IMR-90 (cell line): ENCODE measurements around the gene BAD. TPM values are rescaled to one million over a fixed set of nuclear protein-coding genes. Genes with fewer than 3 reads are reported as not detected.

Experiments used
- ATAC-seq: fragments of 200-7000 bp; cut with Tn5 transposase; 2 replicates; pipeline ENCODE4 v1.9.1; 2020; ENCODE audit warnings: low read depth, mild to moderate bottlenecking, moderate library complexity
- BruUV-seq: library from RNA; stranded (reverse); fragments of 400-500 nt; replicated peaks from 2 replicates; lab custom pipeline; 2021; lab: Mats Ljungman, UMichigan
- CTCF ChIA-PET: fragments of 300-600 bp; formaldehyde crosslinking; extraction: SDS; loops from one replicate; lab custom pipeline; 2021; ENCODE audit warnings: antibody characterized with exemption; lab: Yijun Ruan, JAX
- POLR2A ChIA-PET: fragments of 300-600 bp; sonication (Branson Sonifier 250); formaldehyde crosslinking; loops from one replicate; lab custom pipeline; 2022; ENCODE audit warnings: antibody characterized with exemption; ENCODE audit not compliant: unreplicated experiment; lab: Charles Lee
- DNase-seq: peaks from one replicate; pipeline ENCODE4 v3.0.0; 2013
- H2AFZ ChIP-seq: replicated peaks from 2 replicates; pipeline ENCODE3; 2013; ENCODE audit warnings: low read length, mild to moderate bottlenecking; ENCODE audit not compliant: poor library complexity
- H2AK5ac ChIP-seq: 2 replicates; pipeline ENCODE4 v1.6.1; 2013; ENCODE audit warnings: low read depth, low read length, inconsistent platforms
- H2AK9ac ChIP-seq: replicated peaks from 2 replicates; pipeline ENCODE3; 2013; ENCODE audit warnings: mild to moderate bottlenecking, low read depth, low read length, moderate library complexity; ENCODE audit not compliant: poor library complexity
- H2BK120ac ChIP-seq: 2 replicates; pipeline ENCODE4 v1.6.1; 2013; ENCODE audit warnings: low read depth, low read length, inconsistent platforms
- H2BK15ac ChIP-seq: 3 replicates; pipeline ENCODE4 v1.6.1; 2013; ENCODE audit warnings: low read depth, low read length, inconsistent platforms
- H2BK20ac ChIP-seq: 2 replicates; pipeline ENCODE4 v1.6.1; 2013; ENCODE audit warnings: low read depth, mild to moderate bottlenecking, inconsistent platforms, low read length, moderate library complexity
- H2BK5ac ChIP-seq: 2 replicates; pipeline ENCODE4 v1.6.1; 2013; ENCODE audit warnings: mild to moderate bottlenecking, low read depth, low read length, inconsistent platforms; ENCODE audit not compliant: poor library complexity, severe bottlenecking
- H3K14ac ChIP-seq: replicated peaks from 2 replicates; pipeline ENCODE4 v1.6.1; 2013; ENCODE audit warnings: low read depth, low read length, inconsistent platforms
- H3K18ac ChIP-seq: 2 replicates; pipeline ENCODE4 v1.6.1; 2013; ENCODE audit warnings: low read depth, low read length, control low read depth
- H3K23ac ChIP-seq: 2 replicates; pipeline ENCODE4 v1.6.1; 2013; ENCODE audit warnings: low read depth, low read length, inconsistent platforms
- H3K27ac ChIP-seq: 2 replicates; pipeline ENCODE4 v1.5.1; 2013; ENCODE audit warnings: mild to moderate bottlenecking, control low read depth, low read length; ENCODE audit not compliant: insufficient read depth
- H3K27me3 ChIP-seq: 2 replicates; pipeline ENCODE4 v1.6.1; 2013; ENCODE audit warnings: low read length; ENCODE audit not compliant: control insufficient read depth, insufficient read depth
- H3K36me3 ChIP-seq: 2 replicates; pipeline ENCODE4 v1.6.1; 2013; ENCODE audit warnings: low read length, mixed read lengths; ENCODE audit not compliant: control insufficient read depth, insufficient read depth
- H3K4ac ChIP-seq: 2 replicates; pipeline ENCODE4 v1.6.1; 2013; ENCODE audit warnings: low read depth, low read length, inconsistent platforms
- H3K4me1 ChIP-seq: 2 replicates; pipeline ENCODE4 v1.6.1; 2013; ENCODE audit warnings: low read length, mixed read lengths; ENCODE audit not compliant: control insufficient read depth, insufficient read depth
- H3K4me2 ChIP-seq: 2 replicates; pipeline ENCODE4 v1.6.1; 2013; ENCODE audit warnings: low read depth, mild to moderate bottlenecking, control low read depth, low read length, moderate library complexity
- H3K4me3 ChIP-seq: 2 replicates; pipeline ENCODE4 v1.5.1; 2013; ENCODE audit warnings: low read depth, mild to moderate bottlenecking, control low read depth, low read length, moderate library complexity; ENCODE audit not compliant: insufficient read depth
- H3K56ac ChIP-seq: 2 replicates; pipeline ENCODE4 v1.6.1; 2013; ENCODE audit warnings: low read length, inconsistent platforms; ENCODE audit not compliant: insufficient read depth; ENCODE audit errors: extremely low read depth
- H3K79me1 ChIP-seq, 2 experiments: 2 replicates each; pipeline ENCODE4 v1.6.1; 2013; ENCODE audit warnings: low read length in 2 of 2, inconsistent platforms in 1 of 2, low read depth in 1 of 2
- H3K9ac ChIP-seq: 2 replicates; pipeline ENCODE4 v1.6.1; 2013; ENCODE audit warnings: low read depth, low read length, control low read depth
- H3K9me1 ChIP-seq: 2 replicates; pipeline ENCODE4 v1.6.1; 2013; ENCODE audit warnings: low read length, inconsistent platforms; ENCODE audit not compliant: insufficient read depth
- H3K9me3 ChIP-seq: 2 replicates; pipeline ENCODE4 v1.6.1; 2013; ENCODE audit warnings: low read length; ENCODE audit not compliant: control insufficient read depth, insufficient read depth
- H4K20me1 ChIP-seq: 2 replicates; pipeline ENCODE4 v1.6.1; 2013; ENCODE audit warnings: low read length, inconsistent platforms; ENCODE audit not compliant: insufficient read depth
- H4K5ac ChIP-seq: 2 replicates; pipeline ENCODE4 v1.6.1; 2013; ENCODE audit warnings: mild to moderate bottlenecking, low read depth, low read length, control low read depth
- H4K8ac ChIP-seq, 2 experiments: 2 replicates each; pipeline ENCODE4 v1.6.1; 2013; ENCODE audit warnings: low read depth in 2 of 2, low read length in 2 of 2, control low read depth in 1 of 2, inconsistent platforms in 1 of 2
- H4K91ac ChIP-seq: 2 replicates; pipeline ENCODE4 v1.6.1; 2013; ENCODE audit warnings: low read depth, low read length, inconsistent platforms; ENCODE audit not compliant: insufficient read depth
- BHLHE40 ChIP-seq: fragments of 150-350 bp; IDR thresholded peaks from 2 replicates; pipeline ENCODE4 v1.6.1; 2016; ENCODE audit warnings: mild to moderate bottlenecking, low read depth, low read length
- USF2 ChIP-seq: fragments of 150-350 bp; IDR thresholded peaks from 2 replicates; pipeline ENCODE4 v1.6.1; 2017; ENCODE audit warnings: mild to moderate bottlenecking, antibody characterized with exemption, low read length, low read depth
- WGBS, 2 experiments: methylation state at CpG; one replicate each; pipeline versions ENCODE4 v1.1.5 to v1.1.7; 2013; ENCODE audit warnings: missing lambda C conversion rate in 2 of 2; ENCODE audit not compliant: insufficient read length in 1 of 2; ENCODE audit errors: extremely low coverage in 2 of 2; 5-methylcytosine and 5-hydroxymethylcytosine counted together
- dilution Hi-C: fragments of 300-500 bp; cut with HindIII; formaldehyde crosslinking; loops from one replicate; pipeline ENCODE4 v1.14.3; 2018; ENCODE audit warnings: low sequenced_read_pairs; ENCODE audit not compliant: unreplicated experiment
- in situ Hi-C: fragments of 300-500 bp; cut with MboI; formaldehyde crosslinking; loops from 3 replicates; pipeline ENCODE4 v1.14.3; 2019; ENCODE audit warnings: low sequenced_read_pairs, inconsistent platforms, mixed read lengths
- intact Hi-C: fragments of 100-400 bp; cut with micrococcal nuclease; formaldehyde crosslinking; loops from 2 replicates; pipeline ENCODE4 v1.10.0; 2022
- polyA plus RNA-seq, 3 experiments: library from polyadenylated mRNA; depleted of rRNA; stranded (reverse); fragments of >200 nt; gene quantifications; 2 replicates each; pipeline ENCODE4 v1.2.3, GENCODE V29; 2012; ENCODE audit warnings: low replicate concordance in 1 of 3
- total RNA-seq: library from RNA; depleted of rRNA; stranded (reverse); fragments of >200 nt; gene quantifications from 2 replicates; pipeline ENCODE4 v1.2.3, GENCODE V29; 2012

Gene BAD
- total and polyA plus RNA-seq, 2 of the 4 experiments (the other 2 are of a cell fraction), result 30.3 to 68.0 TPM

- Histone ChIP-seq H4K5ac (peak overlapping the region; percentile 1; the same call in 1 of the 2 replicates), H3K36me3 (no peaks in the 10 kb centered on the region), H3K4me3 (peak overlapping the region; percentile 58), H3K9ac (peak overlapping the region; percentile 80), H4K20me1 (peaks cover 7% of the 10 kb centered on the region), H2AK5ac (peak overlapping the region; percentile 83; the same call in 1 of the 2 replicates), H4K91ac (no peak overlapping the region; the same call in 1 of the 2 replicates), H2BK120ac (no peak overlapping the region; the same call in 1 of the 2 replicates), H3K56ac (no peak overlapping the region; the same call in 1 of the 2 replicates), H2BK5ac (peak overlapping the region; percentile 66), H2BK20ac (no peak overlapping the region), H3K23ac (peak overlapping the region; percentile 19; the same call in 1 of the 2 replicates), H3K4ac (peak overlapping the region; percentile 54), H3K27ac (peak overlapping the region; percentile 86; the same call in 1 of the 2 replicates), H2BK15ac (no peak overlapping the region), H2AFZ (peak overlapping the region; percentile 89), H3K4me2 (peak overlapping the region; percentile 90), H3K79me1 (peaks cover 19 to 30% of the 10 kb centered on the region in 2 experiments), H4K8ac (peak overlapping the region; percentile 15 to 47; a peak in 3 of 4 replicates), H3K27me3 (no peaks in the 10 kb centered on the region), H3K9me1 (no peaks in the 10 kb centered on the region), H3K14ac (peak overlapping the region; percentile 88), H3K18ac (no peak overlapping the region), H2AK9ac (peak overlapping the region; percentile 83), H3K4me1 (peaks cover 9% of the 10 kb centered on the region; the same call in 1 of the 2 replicates), H3K9me3 (no peaks in the 10 kb centered on the region)
- intact Hi-C loops (loop anchor here (1.0 to 10.0 kb wide), 2 partner anchors 49 to 302 kb away; no protein-coding TSS in a partner anchor), dilution Hi-C loops (no loop called here), in situ Hi-C loops (no loop called here)
- ATAC-seq (no peak), DNase-seq (no peak)
- 23% methylated on average over 8 of the region's 9 CpGs; no CpG with 5 or more reads in 1 of the 2 experiments for WGBS, 2 experiments
- BruUV-seq, result no TSS peak
- ChIA-PET CTCF (no interaction called here), POLR2A (no interaction called here)
- TF ChIP-seq USF2, result no peak
- TF ChIP-seq BHLHE40, result no peak
These were observed 22.1 kb upstream of the BAD start for GRCh38 chr11:64306563-64306875.
